ENCODE results near the gene OTOA.
"Not testable (repeated sequence)": the region's sequence is repeated elsewhere in the genome, so short reads cannot be mapped to it uniquely, and the experiment has no call there.

DNA sequence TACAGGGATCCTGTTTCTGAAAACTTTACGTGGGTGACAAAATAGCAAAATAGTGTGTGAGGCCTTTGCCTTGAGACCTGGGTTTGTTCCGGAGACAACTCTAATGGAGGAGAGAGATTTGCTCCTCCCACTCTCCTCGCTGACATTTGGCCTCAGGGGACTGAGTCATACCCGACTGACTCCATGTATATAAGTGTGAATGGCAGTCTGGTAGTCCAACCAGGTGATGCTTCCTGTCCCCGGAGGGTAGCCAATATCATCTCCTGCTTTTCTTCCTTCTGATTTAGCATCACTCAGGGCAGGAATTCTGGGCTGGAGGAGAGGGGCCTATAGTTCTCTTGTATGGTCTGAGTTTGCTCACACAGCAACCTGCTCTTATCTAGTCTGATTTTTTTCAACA, 106.8 kb downstream of the OTOA start:
- TF ChIP-seq, protein P1, sequence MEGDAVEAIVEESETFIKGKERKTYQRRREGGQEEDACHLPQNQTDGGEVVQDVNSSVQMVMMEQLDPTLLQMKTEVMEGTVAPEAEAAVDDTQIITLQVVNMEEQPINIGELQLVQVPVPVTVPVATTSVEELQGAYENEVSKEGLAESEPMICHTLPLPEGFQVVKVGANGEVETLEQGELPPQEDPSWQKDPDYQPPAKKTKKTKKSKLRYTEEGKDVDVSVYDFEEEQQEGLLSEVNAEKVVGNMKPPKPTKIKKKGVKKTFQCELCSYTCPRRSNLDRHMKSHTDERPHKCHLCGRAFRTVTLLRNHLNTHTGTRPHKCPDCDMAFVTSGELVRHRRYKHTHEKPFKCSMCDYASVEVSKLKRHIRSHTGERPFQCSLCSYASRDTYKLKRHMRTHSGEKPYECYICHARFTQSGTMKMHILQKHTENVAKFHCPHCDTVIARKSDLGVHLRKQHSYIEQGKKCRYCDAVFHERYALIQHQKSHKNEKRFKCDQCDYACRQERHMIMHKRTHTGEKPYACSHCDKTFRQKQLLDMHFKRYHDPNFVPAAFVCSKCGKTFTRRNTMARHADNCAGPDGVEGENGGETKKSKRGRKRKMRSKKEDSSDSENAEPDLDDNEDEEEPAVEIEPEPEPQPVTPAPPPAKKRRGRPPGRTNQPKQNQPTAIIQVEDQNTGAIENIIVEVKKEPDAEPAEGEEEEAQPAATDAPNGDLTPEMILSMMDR (IDR thresholded peaks at IDR 0.05): not testable (repeated sequence)
- TF ChIP-seq ZFX (IDR thresholded peaks at IDR 0.05; ENCODE audit: borderline replicate concordance): not testable (repeated sequence)
